Measurements from ENCODE around the gene DPP6. TPM values are rescaled to one million over a fixed set of nuclear protein-coding genes. Genes with fewer than 3 reads are reported as not detected.

DPP6 gene
- total and polyA plus RNA-seq, 2 donors (not counting 1 experiment from before 2014, with no cell fraction given): not detected

- CTCF ChIA-PET: no interaction called here
- Histone ChIP-seq H3K4me1 (ENCODE audit: control insufficient read depth in 2 of 2, insufficient read depth in 2 of 2, low read length in 2 of 2) (no peaks in the 10 kb centered on the region), H3K9me3 (ENCODE audit: control extremely low read depth in 1 of 3, control insufficient read depth in 2 of 3, insufficient read depth in 1 of 3, low read length in 2 of 3) (peaks cover 0 to 10% (median 0%) of the 10 kb centered on the region in 3 donors), H3K36me3 (replicated peaks in 1 of 2; ENCODE audit: control extremely low read depth in 1 of 2, control insufficient read depth in 1 of 2, extremely low read depth in 1 of 2, insufficient read depth in 2 of 2, low read length in 1 of 2) (no peaks in the 10 kb centered on the region), H3K27ac (ENCODE audit: low read length in 2 of 2) (no peak overlapping the region), H4K20me1 (ENCODE audit: control insufficient read depth, insufficient read depth, low read length, poor library complexity, severe bottlenecking) (no peaks in the 10 kb centered on the region), H3K27me3 (replicated peaks in 1 of 4; ENCODE audit: control extremely low read depth in 1 of 4, control insufficient read depth in 3 of 4, insufficient read depth in 4 of 4, low read length in 3 of 4) (no peaks in the 10 kb centered on the region), H3K4me3 (ENCODE audit: control extremely low read depth in 1 of 5, extremely low read depth in 1 of 5, insufficient read depth in 1 of 5, low read depth in 2 of 5, low read length in 4 of 5) (no peak overlapping the region), H3K9ac (ENCODE audit: low read length) (no peak overlapping the region), H2AFZ (ENCODE audit: insufficient read depth, low read depth, low read length, poor library complexity, severe bottlenecking) (no peak overlapping the region), H3K79me2 (ENCODE audit: control insufficient read depth, insufficient read depth, low read length) (no peaks in the 10 kb centered on the region), H3K4me2 (replicated peaks; ENCODE audit: low read depth, low read length, poor library complexity, severe bottlenecking) (no peak overlapping the region)
- Mint-ChIP-seq H3K4me1 (no peaks in the 10 kb centered on the region), H3K27me3 (peaks cover 2% of the 10 kb centered on the region), H3K27ac (no peak overlapping the region), H3K9me3 (ENCODE audit: insufficient read depth) (no peaks in the 10 kb centered on the region), H3K4me3 (no peak overlapping the region)
- DNase-seq (no peak), ATAC-seq (ENCODE audit: low read depth) (no peak)
- POLR2A ChIA-PET: no interaction called here
- intact Hi-C loops (cut with micrococcal nuclease): no loop called here
- 79% methylated on average over 3 of the region's 5 CpGs for WGBS (ENCODE audit: insufficient coverage)
- TF ChIP-seq EZH2 (IDR thresholded peaks at IDR 0.05; ENCODE audit: borderline replicate concordance, insufficient read depth, low read depth, low read length, poor library complexity, severe bottlenecking): no peak
- TF ChIP-seq CTCF (IDR thresholded peaks at IDR 0.05): no peak
These were observed 809.4 kb downstream of the DPP6 start for GRCh38 chr7:154861589-154861988.

- H3K27ac Mint-ChIP-seq: no peak overlapping the region
- Histone ChIP-seq H3K4me1 (ENCODE audit: control insufficient read depth in 2 of 2, insufficient read depth in 2 of 2, low read length in 2 of 2) (no peaks in the 10 kb centered on the region), H2AFZ (ENCODE audit: insufficient read depth, low read depth, low read length, poor library complexity, severe bottlenecking) (no peak overlapping the region), H3K4me2 (replicated peaks; ENCODE audit: low read depth, low read length, poor library complexity, severe bottlenecking) (no peak overlapping the region), H4K20me1 (ENCODE audit: control insufficient read depth, insufficient read depth, low read length, poor library complexity, severe bottlenecking) (no peaks in the 10 kb centered on the region), H3K9ac (ENCODE audit: low read length) (no peak overlapping the region), H3K27me3 (replicated peaks in 1 of 4; ENCODE audit: control extremely low read depth in 1 of 4, control insufficient read depth in 3 of 4, insufficient read depth in 4 of 4, low read length in 3 of 4) (no peaks in the 10 kb centered on the region), H3K36me3 (replicated peaks in 1 of 2; ENCODE audit: control extremely low read depth in 1 of 2, control insufficient read depth in 1 of 2, extremely low read depth in 1 of 2, insufficient read depth in 2 of 2, low read length in 1 of 2) (no peaks in the 10 kb centered on the region), H3K27ac (ENCODE audit: low read length in 2 of 2) (no peak overlapping the region), H3K4me3 (ENCODE audit: control extremely low read depth in 1 of 5, extremely low read depth in 1 of 5, insufficient read depth in 1 of 5, low read depth in 2 of 5, low read length in 4 of 5) (no peak overlapping the region), H3K79me2 (ENCODE audit: control insufficient read depth, insufficient read depth, low read length) (no peaks in the 10 kb centered on the region), H3K9me3 (ENCODE audit: control extremely low read depth in 1 of 3, control insufficient read depth in 2 of 3, insufficient read depth in 1 of 3, low read length in 2 of 3) (peaks cover 0 to 10% (median 0%) of the 10 kb centered on the region in 3 donors)
- ATAC-seq (ENCODE audit: low read depth): no peak
- DNase-seq: no peak
- intact Hi-C loops (cut with micrococcal nuclease): no loop called here
- no peaks in the 10 kb centered on the region for H3K9me3 Mint-ChIP-seq (ENCODE audit: insufficient read depth)
- ChIA-PET POLR2A (no interaction called here), CTCF (no interaction called here)
- no peaks in the 10 kb centered on the region for H3K4me1 Mint-ChIP-seq
- peaks cover 7% of the 10 kb centered on the region for H3K27me3 Mint-ChIP-seq
- WGBS (ENCODE audit: insufficient coverage): 59% methylated on average over 16 of the region's 16 CpGs
- H3K4me3 Mint-ChIP-seq: no peak overlapping the region
- TF ChIP-seq CTCF (IDR thresholded peaks at IDR 0.05) (no peak), EZH2 (IDR thresholded peaks at IDR 0.05; ENCODE audit: borderline replicate concordance, insufficient read depth, low read depth, low read length, poor library complexity, severe bottlenecking) (no peak)
These were observed 810.1 kb downstream of the DPP6 start for GRCh38 chr7:154862153-154862791.

Data from B cell (primary cell).